SK-N-MC (cell line): ENCODE measurements around the gene GRK6.

ENCODE experiments used
- EZH2 ChIP-seq: fragments of 200-600 bp; sonication (generic); IDR thresholded peaks from one replicate; pipeline ENCODE4 v1.6.1; 2017; ENCODE audit warnings: antibody characterized with exemption
- POLR2AphosphoS5 ChIP-seq: IDR thresholded peaks from 2 replicates; pipeline ENCODE4 v1.6.1; 2012; ENCODE audit warnings: mild to moderate bottlenecking, low read depth, low read length, borderline replicate concordance

GRCh38 chr5:177470759-177471536 lies 44.5 kb downstream of the GRK6 start:
- no peak for TF ChIP-seq POLR2AphosphoS5
- TF ChIP-seq EZH2: no peak
